PC-9 (cell line): Measurements from ENCODE around the gene TIAM2. TPM values are rescaled to one million over a fixed set of nuclear protein-coding genes. Genes with fewer than 3 reads are reported as not detected.
"Not testable (repeated sequence)": the region's sequence is repeated elsewhere in the genome, so short reads cannot be mapped to it uniquely, and the experiment has no call there.

Source experiments
- BruUV-seq: library from RNA; stranded (reverse); fragments of 400-500 nt; replicated peaks from 2 replicates; lab custom pipeline; 2021; lab: Mats Ljungman, UMichigan
- CTCF ChIA-PET: fragments of 300-600 bp; sonication (Branson Sonifier 250); formaldehyde crosslinking; loops from one replicate; lab custom pipeline; 2022; ENCODE audit warnings: antibody characterized with exemption; lab: Charles Lee
- POLR2A ChIA-PET: fragments of 300-600 bp; sonication (Branson Sonifier 250); formaldehyde crosslinking; loops from one replicate; lab custom pipeline; 2022; ENCODE audit warnings: antibody characterized with exemption; ENCODE audit not compliant: unreplicated experiment; lab: Charles Lee
- DNase-seq, 2 experiments: peaks; one replicate each; pipeline versions ENCODE4 v3.0.0 to v3.0.0-alpha.2; 2015 to 2022; ENCODE audit warnings: mixed read lengths in 1 of 2
- H2AFZ ChIP-seq: fragments of 200-600 bp; sonication (generic); 2 replicates; pipeline ENCODE4 v1.8.1; 2017; ENCODE audit warnings: antibody characterized with exemption
- H3F3A ChIP-seq: fragments of 200-600 bp; sonication (generic); 2 replicates; pipeline ENCODE4 v1.8.1; 2017; ENCODE audit warnings: antibody characterized with exemption, mild to moderate bottlenecking, low read depth; ENCODE audit not compliant: insufficient read depth
- H3K27ac ChIP-seq: fragments of 200-600 bp; sonication (generic); 2 replicates; pipeline ENCODE4 v1.6.1; 2016; ENCODE audit warnings: mixed run types
- H3K27me3 ChIP-seq: fragments of 200-600 bp; sonication (generic); 2 replicates; pipeline ENCODE4 v1.6.1; 2016; ENCODE audit warnings: low read depth, mixed run types; ENCODE audit not compliant: insufficient read depth
- H3K36me3 ChIP-seq: fragments of 200-600 bp; sonication (generic); 2 replicates; pipeline ENCODE4 v1.6.1; 2016; ENCODE audit warnings: low read depth, mixed run types
- H3K4me1 ChIP-seq: fragments of 200-600 bp; sonication (generic); replicated peaks from 2 replicates; pipeline ENCODE4 v1.6.1; 2016; ENCODE audit warnings: mixed run types; ENCODE audit not compliant: insufficient read depth
- H3K4me2 ChIP-seq: fragments of 200-600 bp; sonication (generic); 2 replicates; pipeline ENCODE4 v1.6.1; 2017; ENCODE audit warnings: mixed run types
- H3K4me3 ChIP-seq: fragments of 200-600 bp; sonication (generic); 2 replicates; pipeline ENCODE4 v1.6.1; 2016; ENCODE audit warnings: mixed run types
- H3K79me2 ChIP-seq: fragments of 200-600 bp; sonication (generic); 2 replicates; pipeline ENCODE4 v1.6.1; 2017; ENCODE audit warnings: low read depth, mixed run types
- H3K9me2 ChIP-seq: fragments of 200-600 bp; sonication (generic); 2 replicates; pipeline ENCODE4 v1.8.1; 2017; ENCODE audit warnings: mild to moderate bottlenecking; ENCODE audit not compliant: insufficient read depth
- H3K9me3 ChIP-seq: fragments of 200-600 bp; sonication (generic); 2 replicates; pipeline ENCODE4 v1.8.1; 2016; ENCODE audit warnings: low read depth; ENCODE audit not compliant: insufficient read depth
- H4K20me1 ChIP-seq: fragments of 200-600 bp; sonication (generic); 2 replicates; pipeline ENCODE4 v1.8.1; 2017; ENCODE audit not compliant: insufficient read depth
- CTCF ChIP-seq: fragments of 200-600 bp; sonication (generic); conservative IDR thresholded peaks from 2 replicates; pipeline ENCODE4 v1.6.1; 2017; ENCODE audit warnings: mixed run types, antibody characterized with exemption, mild to moderate bottlenecking, moderate library complexity
- EZH2 ChIP-seq: fragments of 200-600 bp; sonication (generic); IDR thresholded peaks from 2 replicates; pipeline ENCODE4 v1.8.0; 2017; ENCODE audit warnings: antibody characterized with exemption, low read depth
- intact Hi-C: fragments of 100-400 bp; cut with micrococcal nuclease; formaldehyde crosslinking; loops from one replicate; pipeline ENCODE4 v1.10.0; 2022; ENCODE audit not compliant: unreplicated experiment
- total RNA-seq: library from RNA; stranded (reverse); gene quantifications from 2 replicates; pipeline ENCODE4 v1.2.3, GENCODE V29; 2021

The TIAM2 gene
- total RNA-seq, 1 experiment from 2014 or later: 11.4 TPM

- H3K79me2 ChIP-seq: no peaks in the 10 kb centered on the region
- BruUV-seq: no TSS peak
- no peaks in the 10 kb centered on the region for H3K9me3 ChIP-seq
- H3K9me2 ChIP-seq: no peaks in the 10 kb centered on the region
- H3F3A ChIP-seq: peaks cover 15% of the 10 kb centered on the region
- H2AFZ ChIP-seq: no peak overlapping the region
- no peak overlapping the region for H3K4me2 ChIP-seq
- ChIA-PET POLR2A (no interaction called here), CTCF (no interaction called here)
- H3K4me1 ChIP-seq: peaks cover 16% of the 10 kb centered on the region
- no peak overlapping the region for H3K4me3 ChIP-seq
- H4K20me1 ChIP-seq: no peaks in the 10 kb centered on the region
- H3K27ac ChIP-seq: no peak overlapping the region
- intact Hi-C loops: no loop called here
- H3K36me3 ChIP-seq: no peaks in the 10 kb centered on the region
- TF ChIP-seq CTCF (no peak), EZH2 (no peak)
- no peaks in the 10 kb centered on the region for H3K27me3 ChIP-seq
- DNase-seq: no peak
Observed at GRCh38 chr6:155228546-155229166, 233.5 kb downstream of the TIAM2 start.

- H3K4me2 ChIP-seq, H4K20me1 ChIP-seq, H3K4me1 ChIP-seq, H3K36me3 ChIP-seq, BruUV-seq, H3F3A ChIP-seq, H2AFZ ChIP-seq, POLR2A ChIA-PET, H3K4me3 ChIP-seq, H3K9me2 ChIP-seq, H3K27ac ChIP-seq, H3K9me3 ChIP-seq, CTCF ChIA-PET, DNase-seq, H3K27me3 ChIP-seq, intact Hi-C loops, H3K79me2 ChIP-seq: not testable (repeated sequence)
Observed at GRCh38 chr6:155230975-155231374, 235.9 kb downstream of the TIAM2 start.

GRCh38 chr6:155232848-155233247 is 237.7 kb downstream of the TIAM2 start:
- Histone ChIP-seq H3F3A (no peaks in the 10 kb centered on the region), H3K4me3 (no peak overlapping the region), H3K27me3 (no peaks in the 10 kb centered on the region), H3K9me2 (no peaks in the 10 kb centered on the region), H3K27ac (no peak overlapping the region), H3K4me1 (no peaks in the 10 kb centered on the region), H4K20me1 (no peaks in the 10 kb centered on the region), H3K36me3 (no peaks in the 10 kb centered on the region), H2AFZ (no peak overlapping the region), H3K9me3 (0 out of 2 replicates have a peak, but pooled peaks cover 3% of the 10 kb centered on the region), H3K79me2 (no peaks in the 10 kb centered on the region), H3K4me2 (no peak overlapping the region)
- CTCF ChIA-PET: no interaction called here
- DNase-seq: no peak
- POLR2A ChIA-PET: no interaction called here
- intact Hi-C loops: no loop called here
- no TSS peak for BruUV-seq
- no peak for TF ChIP-seq EZH2
- TF ChIP-seq CTCF: no peak

GRCh38 chr6:155234167-155234566 is 239.1 kb downstream of the TIAM2 start:
- BruUV-seq: no TSS peak
- ChIA-PET POLR2A (no interaction called here), CTCF (no interaction called here)
- no peaks in the 10 kb centered on the region for H3F3A ChIP-seq
- no peak for DNase-seq
- no peaks in the 10 kb centered on the region for H3K27me3 ChIP-seq
- no peak for TF ChIP-seq CTCF
- no peak for TF ChIP-seq EZH2
- peaks cover 3% of the 10 kb centered on the region; the same call in 1 of the 2 replicates for H3K9me3 ChIP-seq
- intact Hi-C loops: no loop called here
- no peaks in the 10 kb centered on the region for H4K20me1 ChIP-seq
- H2AFZ ChIP-seq: no peak overlapping the region
- no peaks in the 10 kb centered on the region for H3K79me2 ChIP-seq
- H3K36me3 ChIP-seq: no peaks in the 10 kb centered on the region
- no peak overlapping the region for H3K27ac ChIP-seq
- no peaks in the 10 kb centered on the region for H3K9me2 ChIP-seq
- H3K4me2 ChIP-seq: no peak overlapping the region
- no peaks in the 10 kb centered on the region for H3K4me1 ChIP-seq
- H3K4me3 ChIP-seq: no peak overlapping the region
